Measurements from ENCODE around the gene TMEM115.

- TF ChIP-seq POLR2AphosphoS5 (IDR thresholded peaks at IDR 0.05; ENCODE audit: control insufficient read depth, insufficient read depth, low read depth, low read length) (no peak), MAFK (IDR thresholded peaks at IDR 0.05; ENCODE audit: low read length) (no peak), EP300 (IDR thresholded peaks at IDR 0.05; ENCODE audit: low read length) (no peak), TRIM28 (IDR thresholded peaks at IDR 0.05) (no peak), HDAC6 (IDR thresholded peaks at IDR 0.05; ENCODE audit: low read depth, low read length) (no peak), SP1 (CRISPR knock-in tag; IDR thresholded peaks at IDR 0.05) (no peak), CHD2 (IDR thresholded peaks at IDR 0.05; ENCODE audit: low read depth, low read length) (no peak), ZNF311 (CRISPR knock-in tag; IDR thresholded peaks at IDR 0.05) (no peak), ZNF766 (CRISPR knock-in tag; conservative IDR thresholded peaks at IDR 0.05) (no peak), SIN3A (IDR thresholded peaks at IDR 0.05; ENCODE audit: borderline replicate concordance in 2 of 2, control insufficient read depth in 1 of 2, low read depth in 2 of 2, low read length in 2 of 2) (no peak), PCBP1 (IDR thresholded peaks at IDR 0.05; ENCODE audit: low read depth, low read length, poor library complexity, severe bottlenecking) (no peak)
- TF ChIP-seq, protein P1, sequence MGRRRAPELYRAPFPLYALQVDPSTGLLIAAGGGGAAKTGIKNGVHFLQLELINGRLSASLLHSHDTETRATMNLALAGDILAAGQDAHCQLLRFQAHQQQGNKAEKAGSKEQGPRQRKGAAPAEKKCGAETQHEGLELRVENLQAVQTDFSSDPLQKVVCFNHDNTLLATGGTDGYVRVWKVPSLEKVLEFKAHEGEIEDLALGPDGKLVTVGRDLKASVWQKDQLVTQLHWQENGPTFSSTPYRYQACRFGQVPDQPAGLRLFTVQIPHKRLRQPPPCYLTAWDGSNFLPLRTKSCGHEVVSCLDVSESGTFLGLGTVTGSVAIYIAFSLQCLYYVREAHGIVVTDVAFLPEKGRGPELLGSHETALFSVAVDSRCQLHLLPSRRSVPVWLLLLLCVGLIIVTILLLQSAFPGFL (CRISPR knock-in tag; IDR thresholded peaks at IDR 0.05): no peak
These were observed 28.8 kb upstream of the TMEM115 start for GRCh38 chr3:50388016-50388719.
